ENCODE results near the gene DIP2C.
A peak's percentile ranks its signal among the peaks of the same experiment; 100 is the strongest.

The DIP2C gene

DNA sequence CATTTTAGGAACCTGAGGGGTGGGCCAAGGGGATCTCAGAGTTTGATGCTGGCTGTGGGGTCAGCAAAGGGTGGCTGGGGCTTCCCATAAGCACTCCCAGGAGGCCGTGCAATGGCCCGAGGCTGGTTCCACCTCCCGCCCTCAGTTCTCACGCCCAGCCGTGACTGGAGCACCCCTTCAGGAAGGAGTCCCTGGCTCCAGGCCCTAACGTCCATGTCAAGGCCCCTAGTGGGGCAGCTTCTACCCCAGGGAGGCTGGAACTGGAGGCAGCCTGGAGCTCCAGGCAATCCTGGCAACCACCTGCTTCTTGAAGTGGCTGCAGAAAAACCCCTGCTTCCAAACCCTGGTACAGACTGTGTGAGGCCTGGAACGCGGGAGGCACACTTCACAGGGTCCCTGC lies 165.5 kb downstream of the DIP2C start:
- TF ChIP-seq, protein P1, sequence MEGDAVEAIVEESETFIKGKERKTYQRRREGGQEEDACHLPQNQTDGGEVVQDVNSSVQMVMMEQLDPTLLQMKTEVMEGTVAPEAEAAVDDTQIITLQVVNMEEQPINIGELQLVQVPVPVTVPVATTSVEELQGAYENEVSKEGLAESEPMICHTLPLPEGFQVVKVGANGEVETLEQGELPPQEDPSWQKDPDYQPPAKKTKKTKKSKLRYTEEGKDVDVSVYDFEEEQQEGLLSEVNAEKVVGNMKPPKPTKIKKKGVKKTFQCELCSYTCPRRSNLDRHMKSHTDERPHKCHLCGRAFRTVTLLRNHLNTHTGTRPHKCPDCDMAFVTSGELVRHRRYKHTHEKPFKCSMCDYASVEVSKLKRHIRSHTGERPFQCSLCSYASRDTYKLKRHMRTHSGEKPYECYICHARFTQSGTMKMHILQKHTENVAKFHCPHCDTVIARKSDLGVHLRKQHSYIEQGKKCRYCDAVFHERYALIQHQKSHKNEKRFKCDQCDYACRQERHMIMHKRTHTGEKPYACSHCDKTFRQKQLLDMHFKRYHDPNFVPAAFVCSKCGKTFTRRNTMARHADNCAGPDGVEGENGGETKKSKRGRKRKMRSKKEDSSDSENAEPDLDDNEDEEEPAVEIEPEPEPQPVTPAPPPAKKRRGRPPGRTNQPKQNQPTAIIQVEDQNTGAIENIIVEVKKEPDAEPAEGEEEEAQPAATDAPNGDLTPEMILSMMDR (conservative IDR thresholded peaks at IDR 0.05), result no peak
- no peak for TF ChIP-seq ZFX (IDR thresholded peaks at IDR 0.05)
- no peak overlapping the region for H3K27ac ChIP-seq

GRCh38 chr10:522350-522749 lies 167.1 kb downstream of the DIP2C start:
- TF ChIP-seq, protein P1 (conservative IDR thresholded peaks at IDR 0.05), result no peak
- TF ChIP-seq ZFX (IDR thresholded peaks at IDR 0.05), result no peak
- H3K27ac ChIP-seq, result no peak overlapping the region

DNA sequence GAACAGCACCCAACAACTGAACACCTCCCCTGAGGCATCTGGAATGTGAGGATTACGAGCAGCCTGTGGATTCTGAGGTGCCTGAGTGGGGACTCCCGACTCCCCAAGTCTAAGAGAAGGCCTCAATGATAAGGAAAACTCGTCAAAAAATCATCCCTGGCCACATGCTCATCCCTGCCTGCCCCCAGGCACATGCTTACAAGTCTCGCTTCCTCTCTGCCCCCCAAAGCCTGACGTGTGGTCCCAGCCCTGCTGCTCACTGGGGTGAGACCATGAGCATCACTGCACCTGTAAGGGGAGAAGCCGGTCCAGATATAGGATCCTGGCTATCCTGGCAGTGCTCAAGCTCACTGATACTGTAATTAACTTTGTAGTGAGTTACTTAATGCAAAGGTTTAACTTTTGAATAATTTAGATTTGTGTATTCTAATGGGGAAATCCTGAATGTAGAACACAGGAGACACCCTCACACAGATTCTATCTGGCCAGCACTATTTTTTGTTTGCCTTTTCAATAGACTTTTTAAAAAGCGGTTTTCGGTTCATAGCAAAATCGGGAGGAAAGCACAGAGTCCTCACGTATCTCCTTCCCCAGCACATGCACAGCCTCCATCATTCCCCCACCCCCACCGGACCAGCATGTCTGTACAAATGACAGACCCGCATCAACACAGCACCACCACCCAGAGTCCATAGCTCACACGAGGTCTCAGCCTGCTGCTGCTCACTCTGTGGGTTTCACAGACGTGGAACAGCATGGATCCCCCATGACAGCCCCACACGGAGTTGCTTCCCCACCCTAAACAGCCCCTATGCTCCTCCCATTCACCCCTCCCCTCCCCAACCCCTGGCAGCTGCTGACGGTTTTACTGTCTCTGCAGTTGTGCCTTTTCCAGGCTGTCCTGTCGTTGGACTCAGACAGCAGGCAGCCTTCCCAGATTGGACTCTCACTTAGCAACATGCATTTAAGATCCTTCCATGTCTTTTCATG lies 167.9 kb downstream of the DIP2C start:
- no peak overlapping the region for H3K27ac ChIP-seq
- TF ChIP-seq, protein P1 (conservative IDR thresholded peaks at IDR 0.05), result no peak
- no peak for TF ChIP-seq ZFX (IDR thresholded peaks at IDR 0.05)

- H3K27ac ChIP-seq, result peak overlapping the region; percentile 7; the same call in 1 of the 2 replicates
- no peak for TF ChIP-seq ZFX (IDR thresholded peaks at IDR 0.05)
- TF ChIP-seq, protein P1 (conservative IDR thresholded peaks at IDR 0.05), result no peak
These were observed 169.1 kb downstream of the DIP2C start for GRCh38 chr10:520402-520787.

DNA sequence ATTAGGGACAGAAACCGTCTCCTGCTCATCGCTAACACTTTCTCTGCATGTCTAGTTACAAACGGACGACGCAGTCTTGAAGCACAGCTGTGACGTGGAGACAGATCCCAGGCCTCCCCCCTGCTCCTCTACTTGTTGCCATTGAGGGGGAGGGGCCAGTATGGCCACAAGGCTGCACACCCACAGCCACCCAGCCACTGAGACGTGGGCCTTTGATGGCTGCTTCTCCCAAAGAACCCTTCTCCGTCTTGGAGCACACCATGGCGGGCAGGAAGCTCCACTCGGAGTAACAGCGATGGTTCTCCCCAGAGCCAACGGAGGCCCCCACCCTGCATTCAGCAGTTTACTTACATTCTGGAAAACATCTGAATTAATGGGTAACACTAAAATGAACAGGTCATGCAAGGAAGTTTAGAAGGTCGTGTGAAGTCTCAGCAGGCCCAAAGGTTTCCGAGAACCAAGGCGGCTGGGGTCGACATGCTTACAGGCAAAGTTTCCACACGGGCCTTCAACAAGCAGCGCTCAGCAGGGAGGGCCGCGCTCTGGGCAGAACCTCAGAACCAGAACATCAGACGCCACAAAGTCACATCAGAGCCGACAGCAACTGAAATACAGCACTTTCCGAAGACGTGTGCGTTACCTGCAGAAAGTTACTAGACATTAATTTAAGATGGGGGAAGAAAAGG lies 169.6 kb downstream of the DIP2C start:
- TF ChIP-seq, protein P1 (conservative IDR thresholded peaks at IDR 0.05), result no peak
- no peak for TF ChIP-seq ZFX (IDR thresholded peaks at IDR 0.05)
- peak overlapping the region; percentile 7; the same call in 1 of the 2 replicates for H3K27ac ChIP-seq

- TF ChIP-seq, protein P1 (conservative IDR thresholded peaks at IDR 0.05), result no peak
- TF ChIP-seq ZFX (IDR thresholded peaks at IDR 0.05), result no peak
These were observed 170.3 kb downstream of the DIP2C start for GRCh38 chr10:519055-519715.

More at GRCh38 chr10:519055-519715, 170.3 kb downstream of the DIP2C start:
- H3K27ac ChIP-seq, result no peak overlapping the region; the same call in 1 of the 2 replicates
